H1 (cell line): ENCODE measurements around the gene LY6G6D. TPM values are rescaled to one million over a fixed set of nuclear protein-coding genes. Genes with fewer than 3 reads are reported as not detected.

Source experiments
- CTCF ChIA-PET: fragments of 300-600 bp; sonication (Branson Sonifier 250); formaldehyde crosslinking; loops from one replicate; lab custom pipeline; 2021; ENCODE audit not compliant: partially characterized antibody; lab: Charles Lee
- POLR2A ChIA-PET: fragments of 300-600 bp; sonication (Branson Sonifier 250); formaldehyde crosslinking; loops from one replicate; lab custom pipeline; 2021; ENCODE audit warnings: inconsistent platforms; ENCODE audit not compliant: partially characterized antibody; lab: Charles Lee
- DNase-seq, 2 experiments: peaks; one replicate each; pipeline versions ENCODE4 v3.0.0 to v3.0.0-alpha.2; 2010 to 2022; ENCODE audit warnings: low spot score in 2 of 2, low read depth in 1 of 2, mixed read lengths in 1 of 2
- FAIRE-seq: peaks from 2 replicates; lab custom pipeline; 2011; peaks lifted over from hg19 to GRCh38; lab: Jason Lieb, UNC
- H2AFZ ChIP-seq: 2 replicates; pipeline ENCODE4 v1.8.1; 2012; ENCODE audit warnings: low read length, inconsistent platforms
- H2AK5ac ChIP-seq: 2 replicates; pipeline ENCODE4 v1.6.1; 2013; ENCODE audit warnings: low read depth, low read length
- H2BK120ac ChIP-seq: replicated peaks from 2 replicates; pipeline ENCODE3; 2013; ENCODE audit warnings: low read depth, low read length, inconsistent platforms
- H2BK12ac ChIP-seq: 2 replicates; pipeline ENCODE4 v1.6.1; 2013; ENCODE audit warnings: low read depth, low read length
- H2BK15ac ChIP-seq: 2 replicates; pipeline ENCODE4 v1.6.1; 2013; ENCODE audit warnings: low read length
- H2BK20ac ChIP-seq: 2 replicates; pipeline ENCODE4 v1.6.1; 2013; ENCODE audit warnings: low read length
- H2BK5ac ChIP-seq: 2 replicates; pipeline ENCODE4 v1.6.1; 2013; ENCODE audit warnings: low read depth, low read length
- H3K14ac ChIP-seq: 2 replicates; pipeline ENCODE4 v1.6.1; 2013; ENCODE audit warnings: inconsistent platforms; ENCODE audit not compliant: insufficient read length
- H3K18ac ChIP-seq: 2 replicates; pipeline ENCODE4 v1.6.1; 2013; ENCODE audit warnings: low read length; ENCODE audit errors: extremely low read depth
- H3K23ac ChIP-seq: 2 replicates; pipeline ENCODE4 v1.6.1; 2013; ENCODE audit warnings: inconsistent platforms; ENCODE audit not compliant: insufficient read length
- H3K23me2 ChIP-seq: 2 replicates; pipeline ENCODE4 v1.6.1; 2013; ENCODE audit warnings: low read depth, low read length
- H3K27ac ChIP-seq: 2 replicates; pipeline ENCODE4 v1.6.1; 2011; ENCODE audit warnings: low read depth, low read length, inconsistent platforms
- H3K27me3 ChIP-seq, 4 experiments: replicated peaks in 1 of 4; 1 replicate in 1 of 4; 2 replicates in 3 of 4; pipeline versions ENCODE4 v1.6.1 to v1.8.1; 2011 to 2013; ENCODE audit warnings: low read length in 3 of 4, mild to moderate bottlenecking in 3 of 4, inconsistent platforms in 2 of 4, mixed read lengths in 2 of 4, moderate library complexity in 1 of 4; ENCODE audit not compliant: control insufficient read depth in 3 of 4, insufficient read depth in 3 of 4; ENCODE audit errors: extremely low read depth in 1 of 4
- H3K36me3 ChIP-seq, 4 experiments: 2 replicates each; pipeline versions ENCODE4 v1.6.1 to v1.8.1; 2011 to 2013; ENCODE audit warnings: mild to moderate bottlenecking in 4 of 4, low read length in 3 of 4, moderate library complexity in 2 of 4, control low read depth in 1 of 4, inconsistent platforms in 1 of 4; ENCODE audit not compliant: insufficient read depth in 4 of 4, control insufficient read depth in 2 of 4
- H3K4ac ChIP-seq: replicated peaks from 2 replicates; pipeline ENCODE3; 2013; ENCODE audit warnings: low read length, low read depth, mixed read lengths, inconsistent platforms; ENCODE audit not compliant: insufficient read length
- H3K4me1 ChIP-seq, 4 experiments: replicated peaks in 1 of 4; 1 replicate in 1 of 4; 2 replicates in 3 of 4; pipeline versions ENCODE4 v1.6.1 to v1.8.1; 2011 to 2013; ENCODE audit warnings: low read length in 3 of 4, inconsistent platforms in 2 of 4, mixed read lengths in 1 of 4; ENCODE audit not compliant: insufficient read depth in 4 of 4, control insufficient read depth in 3 of 4
- H3K4me2 ChIP-seq, 2 experiments: 2 replicates each; pipeline versions ENCODE4 v1.6.1 to v1.8.1; 2011 to 2013; ENCODE audit warnings: low read depth in 2 of 2, low read length in 2 of 2, control low read depth in 1 of 2, inconsistent platforms in 1 of 2, mild to moderate bottlenecking in 1 of 2; ENCODE audit not compliant: insufficient read depth in 1 of 2
- H3K4me3 ChIP-seq, 4 experiments: fragments of 200-600, 300-600 bp in 1 of 4; sonication (generic), shearing (Covaris generic), sonication (Bioruptor Twin) in 1 of 4; 2 replicates each; pipeline versions ENCODE4 v1.5.1 to v1.8.1; 2011 to 2016; ENCODE audit warnings: low read length in 4 of 4, low read depth in 3 of 4, control low read depth in 2 of 4, inconsistent platforms in 2 of 4, mild to moderate bottlenecking in 2 of 4, mixed read lengths in 1 of 4, moderate library complexity in 1 of 4; ENCODE audit not compliant: insufficient read depth in 2 of 4; ENCODE audit errors: extremely low read depth in 1 of 4
- H3K56ac ChIP-seq: replicated peaks from 2 replicates; pipeline ENCODE3; 2013; ENCODE audit warnings: low read depth, mild to moderate bottlenecking, mixed read lengths, low read length, inconsistent platforms; ENCODE audit not compliant: insufficient read length
- H3K79me1 ChIP-seq: 2 replicates; pipeline ENCODE4 v1.6.1; 2013; ENCODE audit warnings: low read depth, low read length, control low read depth
- H3K79me2 ChIP-seq, 2 experiments: 2 replicates each; pipeline versions ENCODE4 v1.6.1 to v1.8.1; 2012 to 2013; ENCODE audit warnings: low read length in 2 of 2, mild to moderate bottlenecking in 2 of 2, inconsistent platforms in 1 of 2; ENCODE audit not compliant: insufficient read depth in 2 of 2, control insufficient read depth in 1 of 2
- H3K9ac ChIP-seq, 4 experiments: replicated peaks in 1 of 4; 1 replicate in 1 of 4; 2 replicates in 3 of 4; pipeline versions ENCODE4 v1.6.1 to v1.8.1; 2011 to 2013; ENCODE audit warnings: low read depth in 3 of 4, low read length in 3 of 4, control low read depth in 2 of 4, mild to moderate bottlenecking in 2 of 4, moderate library complexity in 2 of 4, inconsistent platforms in 1 of 4; ENCODE audit errors: extremely low read depth in 1 of 4
- H3K9me3 ChIP-seq, 2 experiments: 2 replicates each; pipeline versions ENCODE4 v1.6.1 to v1.8.1; 2012 to 2013; ENCODE audit warnings: mild to moderate bottlenecking in 2 of 2, moderate library complexity in 2 of 2, control low read depth in 1 of 2, inconsistent platforms in 1 of 2, low read depth in 1 of 2, low read length in 1 of 2, mixed read lengths in 1 of 2; ENCODE audit not compliant: insufficient read depth in 2 of 2
- H4K20me1 ChIP-seq, 2 experiments: replicated peaks in 1 of 2; 2 replicates each; pipeline versions ENCODE3 to v1.8.1; 2011 to 2013; ENCODE audit warnings: inconsistent platforms in 2 of 2, low read length in 2 of 2, mild to moderate bottlenecking in 1 of 2; ENCODE audit not compliant: insufficient read depth in 2 of 2, control insufficient read depth in 1 of 2
- H4K5ac ChIP-seq: 2 replicates; pipeline ENCODE4 v1.6.1; 2013; ENCODE audit warnings: low read length, low read depth, mixed read lengths, inconsistent platforms; ENCODE audit not compliant: insufficient read length
- H4K8ac ChIP-seq: 2 replicates; pipeline ENCODE4 v1.8.0; 2013; ENCODE audit warnings: mild to moderate bottlenecking, moderate library complexity, low read length, inconsistent platforms; ENCODE audit not compliant: insufficient read depth; ENCODE audit errors: extremely low read depth
- H4K91ac ChIP-seq: replicated peaks from 2 replicates; pipeline ENCODE3; 2013; ENCODE audit warnings: low read length, mixed read lengths, inconsistent platforms; ENCODE audit not compliant: insufficient read length
- CTCF ChIP-seq, 3 experiments: IDR thresholded peaks; 1 replicate in 2 of 3; 2 replicates in 1 of 3; pipeline versions ENCODE4 v1.5.1 to v1.6.1; 2011; ENCODE audit warnings: low read length in 3 of 3, mild to moderate bottlenecking in 3 of 3, inconsistent platforms in 2 of 3, low read depth in 1 of 3, moderate library complexity in 1 of 3; ENCODE audit not compliant: insufficient read depth in 1 of 3; ENCODE audit errors: control extremely low read depth in 1 of 3
- EGR1 ChIP-seq: IDR thresholded peaks from 2 replicates; pipeline ENCODE4 v1.6.1; 2011; ENCODE audit warnings: low read depth, low read length, borderline replicate concordance
- EZH2 ChIP-seq: fragments of 200-600 bp; sonication (generic); IDR thresholded peaks from 2 replicates; pipeline ENCODE4 v1.7.1; 2012; ENCODE audit warnings: low read depth, mild to moderate bottlenecking, moderate library complexity, low read length, inconsistent platforms; ENCODE audit not compliant: severe bottlenecking
- MAFK ChIP-seq: IDR thresholded peaks from 2 replicates; pipeline ENCODE4 v1.6.1; 2012; ENCODE audit warnings: low read depth, mild to moderate bottlenecking, improper control_type of control experiment, low read length
- MAX ChIP-seq: IDR thresholded peaks from 2 replicates; pipeline ENCODE4 v1.6.1; 2012; ENCODE audit warnings: inconsistent platforms
- SIX5 ChIP-seq: IDR thresholded peaks from 2 replicates; pipeline ENCODE4 v1.6.1; 2011; ENCODE audit warnings: mild to moderate bottlenecking, low read depth, low read length
- USF2 ChIP-seq: IDR thresholded peaks from 2 replicates; pipeline ENCODE4 v1.6.1; 2011; ENCODE audit warnings: low read length, improper control_type of control experiment
- ZNF274 ChIP-seq: IDR thresholded peaks from 2 replicates; pipeline ENCODE4 v1.7.0; 2012; ENCODE audit warnings: low read length, borderline replicate concordance; ENCODE audit errors: extremely low read depth
- WGBS, 2 experiments: shearing (Covaris generic) in 1 of 2; methylation state at CpG; one replicate each; pipeline versions ENCODE4 v1.1.6 to v1.1.7; 2013 to 2015; ENCODE audit warnings: low lambda C conversion rate in 2 of 2, mixed read lengths in 2 of 2, inconsistent platforms in 1 of 2, low coverage in 1 of 2, missing lambda C conversion rate in 1 of 2; ENCODE audit not compliant: insufficient replicate concordance in 2 of 2, insufficient coverage in 1 of 2, insufficient read length in 1 of 2; ENCODE audit errors: extremely low coverage in 1 of 2, missing lambda C conversion rate in 1 of 2; 5-methylcytosine and 5-hydroxymethylcytosine counted together
- polyA plus RNA-seq, 7 experiments: library from polyadenylated mRNA; depleted of rRNA in 3 of 7; stranded (reverse) in 5 of 7; unstranded in 2 of 7; fragments of >200 nt in 5 of 7; fragments of 200-250 nt in 2 of 7; gene quantifications; 1 replicate in 5 of 7; 2 replicates in 1 of 7; 4 replicates in 1 of 7; pipeline versions ENCODE4 v1.2.1 to v1.2.3, GENCODE V29; 2011 to 2013; ENCODE audit warnings: missing spikeins in 2 of 7, mixed read lengths in 2 of 7
- total RNA-seq: library from RNA; stranded (reverse); fragmentation: NEBNext Ultra II Directional; extraction: Animal tissue kit (Norgen Biotek cat#: 25700); gene quantifications from 2 replicates; pipeline ENCODE4 v1.2.1, GENCODE V29; 2021

The LY6G6D gene
- total and polyA plus RNA-seq, 2 of the 8 experiments (the other 6 are each of a cell fraction or from before 2014, with no cell fraction given), result 1.8 TPM; not detected in 1

- Histone ChIP-seq H2BK12ac (no peak overlapping the region), H3K27me3 (no peaks in the 10 kb centered on the region), H3K56ac (no peak overlapping the region), H3K9ac (no peak overlapping the region), H3K4me3 (no peak overlapping the region), H3K23me2 (no peaks in the 10 kb centered on the region), H2AK5ac (no peak overlapping the region), H3K27ac (no peak overlapping the region), H4K91ac (no peak overlapping the region), H2BK20ac (no peak overlapping the region), H2AFZ (no peak overlapping the region), H2BK120ac (no peak overlapping the region), H4K20me1 (no peaks in the 10 kb centered on the region), H3K4me2 (no peak overlapping the region), H4K8ac (no peak overlapping the region), H3K4me1 (peaks cover 0 to 1% (median 0%) of the 10 kb centered on the region in 4 experiments; a peak in 2 of 7 replicates), H3K4ac (no peak overlapping the region), H3K79me2 (no peaks in the 10 kb centered on the region), H3K23ac (no peak overlapping the region), H3K36me3 (peaks cover 7 to 24% (median 17%) of the 10 kb centered on the region in 4 experiments; a peak in 5 of 8 replicates), H3K14ac (no peak overlapping the region), H2BK5ac (no peak overlapping the region), H2BK15ac (no peak overlapping the region), H3K79me1 (no peaks in the 10 kb centered on the region), H4K5ac (no peak overlapping the region), H3K9me3 (no peaks in the 10 kb centered on the region), H3K18ac (no peak overlapping the region)
- ChIA-PET CTCF (interaction anchor here (0.6 to 5.8 kb wide), 8 partner anchors 11 to 103 kb away, joined by 3 to 26 read pairs (median 3); partner anchors contain the start of genes GPANK1, LY6G5B, LY6G5C and VARS1), POLR2A (interaction anchor here (0.9 to 6.6 kb wide), 9 partner anchors 9 to 205 kb away, joined by 3 to 33 read pairs (median 3); partner anchors contain the start of genes ATP6V1G2, BAG6, EHMT2 and HSPA1B)
- FAIRE-seq, result no peak
- WGBS, 2 experiments, result 85% methylated on average over 4 of the region's 4 CpGs; no CpG with 5 or more reads in 1 of the 2 experiments
- no peak for DNase-seq
- TF ChIP-seq EGR1 (no peak), ZNF274 (no peak), USF2 (no peak), MAX (no peak), CTCF (IDR thresholded peaks at IDR 0.05; ENCODE audit: control extremely low read depth in 1 of 3, insufficient read depth in 1 of 3, low read depth in 1 of 3, low read length in 3 of 3) (no peak), SIX5 (no peak), MAFK (no peak), EZH2 (no peak)
Observed at GRCh38 chr6:31692353-31692752, 22.8 kb upstream of the LY6G6D start.
